Measurements from ENCODE around the gene TMPRSS9.
"Not testable (repeated sequence)": the region's sequence is repeated elsewhere in the genome, so short reads cannot be mapped to it uniquely, and the experiment has no call there.

Gene TMPRSS9

DNA sequence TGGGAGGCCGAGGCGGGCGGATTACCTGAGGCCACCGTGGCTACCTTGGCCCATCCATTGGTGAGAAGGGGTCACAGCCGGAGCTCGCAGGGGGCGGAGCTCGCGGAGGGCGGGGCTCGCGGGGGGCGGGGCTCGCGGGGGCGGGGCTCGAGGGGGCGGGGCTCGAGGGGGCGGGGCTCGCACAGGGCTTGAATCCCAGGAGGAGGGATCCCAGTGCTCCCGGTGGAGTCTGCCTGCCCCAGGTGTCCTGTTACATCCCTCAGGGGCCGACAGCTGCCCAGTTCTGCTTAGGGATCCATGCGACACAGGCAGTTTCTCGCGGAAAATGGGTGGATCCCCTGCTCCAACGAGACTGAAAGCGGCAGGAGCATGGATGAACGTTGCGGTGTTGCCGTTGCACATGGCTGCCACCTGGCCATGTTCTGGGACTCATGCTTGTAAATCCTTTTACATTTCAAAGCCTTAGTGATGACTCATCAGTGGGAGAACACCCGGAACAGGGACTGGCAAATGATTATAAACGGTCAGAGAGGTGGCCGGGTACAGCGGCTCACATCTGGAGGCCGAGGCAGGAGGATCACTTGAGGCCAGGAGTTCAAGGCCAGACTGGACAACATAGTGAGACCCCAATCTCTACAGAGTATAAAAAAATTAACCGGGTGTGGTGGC lies 25.1 kb downstream of the TMPRSS9 start:
- DNase-seq (ENCODE audit: insufficient read length, low spot score) (no peak), FAIRE-seq (no peak)
- no peak for TF ChIP-seq TAF1 (IDR thresholded peaks at IDR 0.05; ENCODE audit: low read depth, low read length)
- no peak for TF ChIP-seq POU2F2 (IDR thresholded peaks at IDR 0.05; ENCODE audit: low read depth, low read length)
- TF ChIP-seq POLR2AphosphoS5 (IDR thresholded peaks at IDR 0.05; ENCODE audit: low read depth, low read length): no peak
- no peak for TF ChIP-seq PAX5 (IDR thresholded peaks at IDR 0.05; ENCODE audit: insufficient read depth, low read length, severe bottlenecking)
- no peak for TF ChIP-seq SPI1 (IDR thresholded peaks at IDR 0.05; ENCODE audit: low read depth, low read length)
- TF ChIP-seq POLR2A (IDR thresholded peaks at IDR 0.05; ENCODE audit: low read depth, low read length): no peak

DNA sequence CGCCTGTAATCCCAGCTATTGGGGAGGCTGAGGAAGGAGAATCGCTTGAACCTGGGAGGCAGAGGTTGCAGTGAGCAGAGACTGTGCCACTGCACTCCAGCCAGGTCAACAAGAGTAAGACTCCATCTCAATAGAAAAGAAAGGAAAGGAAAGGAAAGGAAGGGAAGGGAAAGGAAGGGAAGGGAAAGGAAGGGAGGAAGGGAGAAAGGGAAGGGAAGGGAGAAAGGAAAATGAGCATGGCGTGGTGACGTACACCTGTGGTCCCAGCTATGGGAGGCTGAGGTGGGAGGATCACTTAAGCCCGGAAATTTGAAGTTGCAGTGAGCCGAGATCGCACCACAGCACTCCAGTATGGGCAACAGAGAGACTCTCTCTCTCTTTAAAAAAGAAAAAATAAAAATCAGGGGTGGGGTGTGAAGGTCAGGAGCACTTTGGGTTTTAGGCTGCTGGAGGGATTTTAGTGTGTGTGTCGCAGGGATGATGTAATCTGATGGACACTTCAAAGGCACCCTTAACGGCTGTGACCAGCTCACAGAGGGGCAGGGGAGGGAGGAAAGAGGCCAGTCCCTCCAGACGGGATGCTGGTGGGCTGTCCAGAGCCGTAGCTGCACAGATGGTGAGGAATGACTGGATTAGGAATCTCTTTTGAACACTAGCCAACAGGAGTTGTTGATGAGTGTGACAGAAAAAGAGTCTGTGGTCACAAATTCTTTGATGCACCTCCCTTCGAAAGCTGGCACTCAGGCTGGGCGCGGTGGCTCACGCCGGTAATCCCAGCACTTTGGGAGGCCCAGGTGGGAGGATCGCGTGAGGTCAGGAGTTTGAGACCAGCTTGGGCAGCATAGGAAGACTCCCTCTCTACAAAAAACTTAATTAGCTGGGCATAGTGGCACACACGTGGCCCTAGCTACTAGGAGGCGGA lies 27.6 kb downstream of the TMPRSS9 start:
- no peak for FAIRE-seq
- TF ChIP-seq POLR2AphosphoS5 (IDR thresholded peaks at IDR 0.05; ENCODE audit: low read depth, low read length) (no peak), POU2F2 (IDR thresholded peaks at IDR 0.05; ENCODE audit: low read depth, low read length) (no peak), TAF1 (IDR thresholded peaks at IDR 0.05; ENCODE audit: low read depth, low read length) (no peak), PAX5 (IDR thresholded peaks at IDR 0.05; ENCODE audit: insufficient read depth, low read length, severe bottlenecking) (no peak), SPI1 (IDR thresholded peaks at IDR 0.05; ENCODE audit: low read depth, low read length) (no peak), POLR2A (IDR thresholded peaks at IDR 0.05; ENCODE audit: low read depth, low read length) (no peak)
- no peak for DNase-seq (ENCODE audit: insufficient read length, low spot score)

DNA sequence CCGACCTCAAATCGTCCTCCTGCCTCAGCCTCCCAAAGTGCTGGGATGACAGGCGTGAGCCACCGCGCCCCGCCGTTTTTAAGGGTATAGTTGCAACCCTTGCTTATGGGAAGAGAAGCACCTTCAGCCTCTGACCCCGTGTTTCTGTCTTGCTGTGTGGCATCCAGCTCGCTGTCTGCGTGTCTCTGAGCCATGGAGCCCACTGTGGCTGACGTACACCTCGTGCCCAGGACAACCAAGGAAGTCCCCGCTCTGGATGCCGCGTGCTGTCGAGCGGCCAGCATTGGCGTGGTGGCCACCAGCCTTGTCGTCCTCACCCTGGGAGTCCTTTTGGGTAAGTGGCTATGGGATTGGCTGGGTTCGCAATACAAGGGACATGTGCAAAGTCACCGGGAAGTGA lies 29.5 kb downstream of the TMPRSS9 start:
- TF ChIP-seq POLR2AphosphoS5 (IDR thresholded peaks at IDR 0.05; ENCODE audit: low read depth, low read length): no peak
- no peak for TF ChIP-seq PAX5 (IDR thresholded peaks at IDR 0.05; ENCODE audit: insufficient read depth, low read length, severe bottlenecking)
- TF ChIP-seq SPI1 (IDR thresholded peaks at IDR 0.05; ENCODE audit: low read depth, low read length): no peak
- no peak for TF ChIP-seq POU2F2 (IDR thresholded peaks at IDR 0.05; ENCODE audit: low read depth, low read length)
- TF ChIP-seq TAF1 (IDR thresholded peaks at IDR 0.05; ENCODE audit: low read depth, low read length): no peak
- TF ChIP-seq POLR2A (IDR thresholded peaks at IDR 0.05; ENCODE audit: low read depth, low read length): no peak
- DNase-seq (ENCODE audit: insufficient read length, low spot score) (no peak), FAIRE-seq (no peak)

DNA sequence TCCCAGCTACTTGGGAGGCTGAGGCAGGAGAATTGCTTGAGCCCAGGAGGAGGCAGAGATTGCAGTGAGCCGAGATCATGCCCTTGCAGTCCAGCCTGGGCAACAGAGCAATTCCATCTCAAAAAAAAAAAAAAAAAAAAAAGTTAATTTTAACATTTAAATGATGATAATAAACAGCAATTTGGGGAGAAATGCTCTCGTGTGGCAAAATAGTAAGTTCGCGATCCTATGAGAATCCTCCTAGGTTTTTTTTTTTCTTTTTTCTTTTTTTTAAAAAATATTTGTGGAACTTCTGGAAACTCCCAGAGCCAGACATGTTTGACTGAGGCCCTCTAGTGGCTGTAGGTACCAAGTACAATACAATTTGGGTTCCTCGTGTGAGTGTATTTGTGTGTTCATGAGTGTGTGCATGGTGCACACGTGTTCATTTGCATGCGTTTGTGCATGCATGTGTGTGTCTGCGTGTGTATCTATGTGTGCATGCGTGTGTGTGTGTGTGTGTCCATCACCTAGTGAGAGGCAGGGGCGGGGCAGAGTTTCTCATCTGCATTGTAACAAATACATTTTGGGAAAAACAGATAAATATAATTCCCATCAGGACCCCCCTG lies 31.2 kb downstream of the TMPRSS9 start:
- peak; percentile 74 for TF ChIP-seq POU2F2 (IDR thresholded peaks at IDR 0.05; ENCODE audit: low read depth, low read length)
- TF ChIP-seq PAX5 (IDR thresholded peaks at IDR 0.05; ENCODE audit: insufficient read depth, low read length, severe bottlenecking): no peak
- no peak for TF ChIP-seq TAF1 (IDR thresholded peaks at IDR 0.05; ENCODE audit: low read depth, low read length)
- TF ChIP-seq SPI1 (IDR thresholded peaks at IDR 0.05; ENCODE audit: low read depth, low read length): no peak
- DNase-seq (ENCODE audit: insufficient read length, low spot score): no peak
- FAIRE-seq: peak; percentile 85

DNA sequence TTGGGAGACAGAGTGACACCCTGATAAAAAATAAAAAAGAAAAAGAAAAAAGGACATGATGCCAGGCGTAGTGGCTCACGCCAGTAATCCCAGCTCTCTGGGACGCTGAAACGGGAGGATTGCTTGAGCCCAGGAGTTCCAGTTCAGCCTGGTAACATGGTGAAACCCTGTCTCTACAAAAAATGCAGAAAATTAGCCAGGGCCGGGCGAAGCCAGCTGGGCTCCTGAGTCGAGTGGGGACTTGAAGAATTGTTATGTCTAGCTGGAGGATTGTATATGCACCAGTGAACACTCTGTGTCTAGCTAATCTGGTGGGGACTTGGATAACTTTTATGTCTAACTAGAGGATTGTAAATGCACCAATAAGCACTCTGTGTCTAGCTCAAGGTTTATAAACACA lies 32.3 kb downstream of the TMPRSS9 start:
- no peak for TF ChIP-seq POU2F2 (IDR thresholded peaks at IDR 0.05; ENCODE audit: low read depth, low read length)
- no peak for TF ChIP-seq POLR2AphosphoS5 (IDR thresholded peaks at IDR 0.05; ENCODE audit: low read depth, low read length)
- TF ChIP-seq SPI1 (IDR thresholded peaks at IDR 0.05; ENCODE audit: low read depth, low read length): no peak
- DNase-seq (ENCODE audit: insufficient read length, low spot score) (no peak), FAIRE-seq (no peak)

DNA sequence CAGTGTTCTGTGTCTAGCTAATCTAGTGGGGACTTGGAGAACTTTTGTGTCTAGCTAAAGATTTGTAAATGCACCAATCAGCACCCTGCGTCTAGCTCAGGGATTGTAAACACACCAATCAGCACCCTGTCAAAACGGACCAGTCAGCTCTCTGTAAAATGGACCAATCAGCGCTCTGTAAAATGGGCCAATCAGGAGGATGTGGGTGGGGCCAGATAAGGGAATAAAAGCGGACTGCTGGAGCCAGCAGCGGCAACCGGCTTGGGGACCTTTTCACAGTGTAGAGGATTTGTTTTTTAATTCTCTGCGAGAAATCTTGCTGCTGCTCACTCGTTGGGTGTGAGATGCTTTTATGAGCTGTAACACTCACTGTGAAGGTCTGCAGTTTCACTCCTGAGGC lies 32.8 kb downstream of the TMPRSS9 start:
- not testable (repeated sequence) for DNase-seq (ENCODE audit: insufficient read length, low spot score); FAIRE-seq

DNA sequence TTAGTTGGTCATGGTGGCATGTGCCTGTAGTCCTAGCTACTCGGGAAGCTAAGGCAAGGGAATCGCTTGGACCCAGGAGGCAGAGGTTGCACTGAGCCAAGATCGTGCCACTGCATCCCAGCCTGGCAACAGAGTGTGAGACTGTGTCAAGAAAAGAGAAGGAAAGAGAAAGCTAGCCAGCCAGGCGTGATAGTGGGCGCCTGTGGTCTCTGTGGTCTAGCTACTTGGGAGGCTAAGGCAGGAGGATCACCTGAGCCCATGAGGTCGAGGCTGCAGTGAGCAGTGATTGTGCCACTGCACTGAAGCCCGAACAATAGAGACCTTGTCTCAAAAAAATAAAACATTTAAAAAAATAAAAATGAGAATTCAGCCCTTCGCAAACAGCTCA lies 34.0 kb downstream of the TMPRSS9 start:
- FAIRE-seq: peak; percentile 79
- no peak for DNase-seq (ENCODE audit: insufficient read length, low spot score)

DNA sequence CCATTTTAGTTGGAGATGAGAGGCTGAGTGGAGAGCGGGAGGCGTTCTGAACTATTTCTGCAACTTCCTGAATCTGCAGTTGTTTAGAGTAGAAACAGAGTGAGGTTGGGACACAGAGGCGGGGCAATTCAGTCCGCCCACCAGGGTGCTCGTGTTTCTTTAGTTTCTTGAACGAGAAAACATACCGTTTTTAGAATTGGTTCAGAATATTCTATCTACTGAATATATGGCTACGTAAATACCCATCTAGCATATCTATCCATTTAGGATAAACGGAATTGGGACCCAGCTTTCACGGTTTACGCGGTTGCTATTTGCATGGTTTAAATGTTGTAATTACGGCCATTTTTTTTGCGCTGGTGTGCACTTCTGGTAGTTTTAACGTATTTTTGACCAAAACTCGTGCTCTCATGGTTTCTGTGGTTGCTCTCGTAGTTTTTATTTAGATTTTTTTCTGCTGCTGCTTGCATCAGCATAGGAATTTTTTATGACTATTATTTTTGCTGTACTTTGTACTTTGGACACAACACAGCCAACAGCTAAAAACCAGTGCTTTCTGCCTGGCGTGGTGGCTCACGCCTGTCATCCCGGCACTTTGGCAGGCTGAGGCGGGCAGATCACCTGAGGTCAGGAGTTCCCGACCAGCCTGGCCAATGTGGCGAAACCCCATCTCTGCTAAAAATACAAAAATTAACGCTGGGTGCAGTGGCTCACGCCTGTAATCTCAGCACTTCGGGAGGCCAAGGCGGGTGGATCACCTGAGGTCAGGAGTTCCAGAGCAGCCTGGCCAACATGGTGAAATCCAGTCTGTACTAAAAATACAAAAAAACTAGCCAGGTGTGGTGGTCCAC lies 34.6 kb downstream of the TMPRSS9 start:
- TF ChIP-seq POLR2AphosphoS5 (IDR thresholded peaks at IDR 0.05; ENCODE audit: low read depth, low read length) (no peak), POU2F2 (IDR thresholded peaks at IDR 0.05; ENCODE audit: low read depth, low read length) (no peak; the same call in 1 of the 2 replicates), SPI1 (IDR thresholded peaks at IDR 0.05; ENCODE audit: low read depth, low read length) (no peak), TAF1 (IDR thresholded peaks at IDR 0.05; ENCODE audit: low read depth, low read length) (peak; percentile 50; the same call in 1 of the 2 replicates), POLR2A (IDR thresholded peaks at IDR 0.05; ENCODE audit: low read depth, low read length) (peak; percentile 24; the same call in 1 of the 2 replicates)
- DNase-seq (ENCODE audit: insufficient read length, low spot score) (peak; percentile 61), FAIRE-seq (peak; percentile 74)

More for the DNA sequence above, 34.0 kb downstream of the TMPRSS9 start:
- TF ChIP-seq POLR2A (IDR thresholded peaks at IDR 0.05; ENCODE audit: low read depth, low read length) (no peak), SPI1 (IDR thresholded peaks at IDR 0.05; ENCODE audit: low read depth, low read length) (no peak), POU2F2 (IDR thresholded peaks at IDR 0.05; ENCODE audit: low read depth, low read length) (0 out of 2 replicates have a peak, but pooled peaks have one; percentile 5), PAX5 (IDR thresholded peaks at IDR 0.05; ENCODE audit: insufficient read depth, low read length, severe bottlenecking) (no peak)

DNA sequence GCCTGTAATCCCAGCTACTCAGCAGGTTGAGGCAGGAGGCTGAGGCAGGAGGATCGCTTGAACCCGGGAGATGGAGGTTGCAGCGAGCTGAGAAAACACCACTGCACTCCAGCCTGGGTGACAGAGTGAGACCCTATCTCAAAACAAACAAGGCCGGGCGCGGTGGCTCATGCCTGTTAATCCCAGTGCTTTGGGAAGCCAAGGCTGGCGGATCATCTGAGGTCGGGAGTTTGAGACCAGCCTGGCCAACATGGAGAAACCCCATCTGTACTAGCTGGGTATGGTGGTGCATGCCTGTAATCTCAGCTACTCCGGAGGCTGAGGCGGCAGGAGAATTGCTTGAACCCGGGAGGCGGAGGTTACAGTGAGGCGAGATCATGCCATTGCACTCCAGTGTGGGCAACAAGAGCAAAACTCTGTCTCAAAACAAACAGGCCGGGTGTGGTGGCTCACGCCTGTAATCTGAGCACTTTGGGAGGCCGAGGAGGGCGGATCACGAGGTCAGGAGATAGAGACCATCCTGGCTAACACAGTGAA lies 35.3 kb downstream of the TMPRSS9 start:
- not testable (repeated sequence) for DNase-seq (ENCODE audit: insufficient read length, low spot score); FAIRE-seq

DNA sequence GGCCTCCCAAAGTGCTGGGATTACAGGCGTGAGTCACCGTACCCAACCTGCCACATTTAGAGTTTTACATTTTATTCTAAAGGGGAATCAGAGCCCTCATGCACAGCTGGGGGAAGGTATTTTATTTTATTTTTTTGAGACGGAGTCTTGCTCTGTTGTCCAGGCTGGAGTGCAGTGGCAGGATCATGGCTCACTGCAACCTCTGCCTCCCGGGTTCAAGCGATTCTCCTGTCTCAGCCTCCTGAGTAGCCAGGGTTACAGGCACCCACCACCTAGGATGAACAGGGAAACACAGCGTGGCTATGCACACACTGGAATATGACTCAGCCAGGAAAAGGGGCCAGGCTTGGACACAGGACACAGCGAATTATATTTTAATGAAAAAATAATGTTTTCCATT lies 37.1 kb downstream of the TMPRSS9 start:
- DNase-seq (ENCODE audit: insufficient read length, low spot score); FAIRE-seq: not testable (repeated sequence)

Measured in GM12891 (cell line).